RKO (cell line): ENCODE results near the gene PHIP.
"Not testable (repeated sequence)": the region's sequence is repeated elsewhere in the genome, so short reads cannot be mapped to it uniquely, and the experiment has no call there.

ENCODE experiments used
- DNase-seq: peaks from one replicate; pipeline ENCODE4 v3.0.0-alpha.2; 2016; ENCODE audit warnings: low spot score

PHIP gene

GRCh38 chr6:78921168-78921567 lies 156.9 kb downstream of the PHIP start:
- DNase-seq = not testable (repeated sequence)

GRCh38 chr6:78917788-78918187 lies 160.3 kb downstream of the PHIP start:
- no peak for DNase-seq

GRCh38 chr6:78916411-78916810 lies 161.6 kb downstream of the PHIP start:
- no peak for DNase-seq

GRCh38 chr6:78911218-78911940 lies 166.7 kb downstream of the PHIP start:
- no peak for DNase-seq

- DNase-seq = no peak
These were observed 167.4 kb downstream of the PHIP start for GRCh38 chr6:78910591-78911171.

- DNase-seq = no peak
These were observed 168.0 kb downstream of the PHIP start for GRCh38 chr6:78910010-78910409.

- DNase-seq = no peak
These were observed 168.7 kb downstream of the PHIP start for GRCh38 chr6:78909391-78909790.

GRCh38 chr6:78908621-78909020 lies 169.4 kb downstream of the PHIP start:
- DNase-seq = no peak

GRCh38 chr6:78896227-78896626 lies 181.8 kb downstream of the PHIP start:
- DNase-seq = no peak

GRCh38 chr6:78889901-78890300 lies 188.2 kb downstream of the PHIP start:
- not testable (repeated sequence) for DNase-seq
